Measurements from ENCODE around the gene DBF4B. TPM values are rescaled to one million over a fixed set of nuclear protein-coding genes. Genes with fewer than 3 reads are reported as not detected.

Gene DBF4B
- total RNA-seq (2022; extraction: Qiagen RNA extraction; ENCODE audit: low read depth): 26.8 to 31.8 TPM (median 28.9 TPM) in 5 replicates

DNA sequence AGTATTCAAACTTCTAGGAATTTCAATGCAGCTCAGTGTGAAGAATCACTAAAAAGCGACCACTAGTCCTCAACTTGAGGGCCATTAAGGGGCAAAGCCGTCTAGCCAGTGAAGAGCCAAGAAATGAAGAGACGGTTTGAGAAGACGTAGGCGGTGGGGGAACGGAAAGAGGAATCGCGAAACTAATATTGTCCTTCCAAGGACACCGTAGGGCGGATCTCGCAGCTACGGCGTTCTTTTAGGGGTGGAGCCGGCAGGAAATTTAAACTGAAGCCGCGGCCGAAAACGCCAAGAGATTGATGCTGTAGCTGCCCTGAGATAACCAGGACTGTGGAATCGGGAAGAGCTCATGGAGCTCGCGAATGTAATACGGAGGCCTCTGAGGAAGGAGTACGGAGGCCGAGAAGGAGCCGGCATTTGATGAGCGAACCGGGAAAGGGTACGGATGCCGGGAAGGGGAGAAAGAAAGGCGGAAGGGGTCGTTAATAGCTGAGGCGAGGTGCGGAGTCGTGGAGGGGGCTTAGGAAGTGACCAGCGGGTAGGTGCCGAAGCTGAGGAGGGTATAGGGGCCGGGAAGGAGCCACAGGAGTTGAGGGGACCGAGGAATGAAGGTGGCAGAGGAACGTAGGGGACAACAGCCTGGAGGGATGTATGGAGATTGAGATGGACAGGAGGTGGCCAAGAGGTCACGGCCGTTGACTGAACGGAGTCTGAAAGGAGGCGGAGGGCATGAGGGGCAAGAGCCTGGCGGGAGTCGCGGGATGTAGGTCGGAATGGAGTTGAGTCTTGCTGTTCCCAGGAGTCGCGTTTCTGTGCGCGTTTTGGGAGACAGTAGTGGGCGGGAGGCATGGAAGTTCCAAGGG lies at the start of gene DBF4B:
Gene DBF4B (plus strand): TSS at position 265 of the 863 bp plus-strand sequence. CDS start 156 bp downstream, at position 421.

DNA sequence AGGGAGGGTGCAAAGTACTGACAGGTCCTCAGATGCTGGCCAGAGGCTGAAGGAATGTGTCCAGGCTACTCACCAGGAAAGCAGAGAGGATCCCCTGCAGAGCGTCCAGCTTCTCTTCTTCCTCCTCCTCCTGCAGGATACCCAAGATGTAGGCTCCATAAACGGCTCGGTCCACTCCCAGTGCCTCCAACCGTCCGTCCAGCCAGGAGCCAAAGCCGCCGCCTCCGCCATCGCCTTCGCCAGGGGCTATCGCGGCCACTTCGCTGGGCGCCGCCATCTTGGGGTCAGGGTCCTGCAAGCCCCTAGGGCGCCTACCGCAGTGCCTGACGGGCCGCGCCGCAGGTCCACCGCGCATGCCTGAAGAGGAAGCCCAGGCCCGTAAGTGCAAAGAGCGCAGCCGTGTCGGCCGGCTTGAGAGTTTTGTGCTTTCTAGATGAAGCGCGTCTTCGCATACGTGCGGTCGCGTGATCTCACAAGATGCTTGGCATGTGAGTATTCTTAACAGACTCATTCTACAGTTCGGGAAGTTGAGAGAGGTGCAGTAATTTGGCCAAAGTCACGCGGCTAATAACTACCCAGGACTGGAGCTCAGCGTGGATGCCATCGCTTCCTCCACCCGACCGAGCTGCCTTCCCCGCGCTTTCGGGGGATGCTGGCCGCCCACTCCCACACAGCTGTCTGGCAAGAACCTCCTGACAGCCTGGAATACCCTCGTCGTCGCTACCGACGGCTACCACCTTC lies 18.8 kb upstream of the DBF4B start, which contains the start of gene CCDC43:
Gene CCDC43 (minus strand): TSS at position 300 of the 741 bp plus-strand sequence. CDS start 23 bp downstream, at position 277.

GRCh38 chr17:44758414-44759085 lies 50.1 kb downstream of the DBF4B start, which contains the start of gene ADAM11:
ADAM11 (plus strand) TSS chr17:44758988; CDS start chr17:44759200, 212 bp downstream.

Other genes with a start within 250 kb of the DBF4B start
- gene GPATCH8, start 205.3 kb upstream of the DBF4B start, total RNA-seq (2022; extraction: Qiagen RNA extraction; ENCODE audit: low read depth): 20.4 to 24.5 TPM (median 24.2 TPM) in 5 replicates
- gene FZD2, start 151.2 kb upstream of the DBF4B start, total RNA-seq (2022; extraction: Qiagen RNA extraction; ENCODE audit: low read depth): 31.5 to 46.5 TPM (median 38.7 TPM) in 5 replicates
- gene MEIOC, start 52.2 kb upstream of the DBF4B start, total RNA-seq (2022; extraction: Qiagen RNA extraction; ENCODE audit: low read depth): 2.0 to 4.7 TPM (median 3.6 TPM) in 5 replicates
- gene CCDC43, start 18.9 kb upstream of the DBF4B start, total RNA-seq (2022; extraction: Qiagen RNA extraction; ENCODE audit: low read depth): 27.6 to 35.2 TPM (median 31.4 TPM) in 5 replicates
- 1.9 to 2.7 TPM (median 2.1 TPM) in 5 replicates for gene ADAM11, start 50.3 kb downstream of the DBF4B start, total RNA-seq (2022; extraction: Qiagen RNA extraction; ENCODE audit: low read depth)
- 34.3 to 45.2 TPM (median 42.8 TPM) in 5 replicates for gene GJC1, start 121.6 kb downstream of the DBF4B start, total RNA-seq (2022; extraction: Qiagen RNA extraction; ENCODE audit: low read depth)
- gene HIGD1B, start 139.2 kb downstream of the DBF4B start, total RNA-seq (2022; extraction: Qiagen RNA extraction; ENCODE audit: low read depth): not detected in 5 replicates
- gene EFTUD2, start 190.8 kb downstream of the DBF4B start, total RNA-seq (2022; extraction: Qiagen RNA extraction; ENCODE audit: low read depth): 159 to 184 TPM (median 170 TPM) in 5 replicates
- 0.44 to 2.4 TPM (median 0.71 TPM) in 5 replicates for gene GFAP, start 206.8 kb downstream of the DBF4B start, total RNA-seq (2022; extraction: Qiagen RNA extraction; ENCODE audit: low read depth)
- 33.4 to 46.7 TPM (median 45.4 TPM) in 5 replicates for gene KIF18B, start 239.1 kb downstream of the DBF4B start, total RNA-seq (2022; extraction: Qiagen RNA extraction; ENCODE audit: low read depth)

Measured in A549 treated with DMSO at 1 μM for 4 hours (cell line).